ELF-1 (cell line): ENCODE data around the gene TMBIM1.
"Not testable (repeated sequence)": the region's sequence is repeated elsewhere in the genome, so short reads cannot be mapped to it uniquely, and the experiment has no call there.

Source experiments
- DNase-seq: peaks from one replicate; pipeline ENCODE4 v3.0.0-alpha.2; 2016; ENCODE audit warnings: low read depth, low spot score

The TMBIM1 gene

DNA sequence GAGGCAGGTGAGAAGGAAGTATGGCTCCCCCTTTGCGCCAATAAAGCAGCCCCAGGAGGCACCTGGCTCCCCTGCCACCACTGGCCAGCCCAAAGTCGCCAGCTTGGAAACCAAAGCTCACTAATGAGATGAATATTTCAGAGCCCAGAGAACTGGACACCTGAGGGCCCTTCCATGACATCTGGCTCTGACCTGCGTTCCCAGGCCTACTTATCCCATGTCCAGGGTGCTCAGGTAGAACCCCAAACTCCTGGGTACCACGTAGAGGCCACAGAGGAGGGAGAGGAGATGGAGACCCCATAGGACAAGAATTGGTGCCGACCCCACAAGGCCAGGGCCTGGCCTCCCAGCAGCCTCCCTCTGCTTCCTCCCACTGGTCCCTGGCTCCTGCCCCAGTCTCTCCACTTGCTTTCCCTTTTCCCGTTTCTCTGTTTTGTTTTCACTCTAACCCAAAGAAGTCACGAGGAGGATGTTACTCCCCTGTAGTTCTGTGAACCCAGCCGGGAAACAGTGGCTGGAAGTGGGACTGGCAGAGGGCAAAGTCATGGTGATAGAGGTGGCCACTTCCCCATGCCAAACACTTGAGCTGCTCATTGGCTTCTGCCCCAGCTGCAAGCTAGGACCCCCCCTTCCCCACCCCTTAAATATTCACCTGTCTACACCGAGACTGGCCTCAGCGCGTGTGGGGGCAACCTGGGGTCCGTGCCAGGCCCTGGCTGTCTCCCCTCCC is 820 bp downstream of the TMBIM1 start:
- no peak for DNase-seq

DNA sequence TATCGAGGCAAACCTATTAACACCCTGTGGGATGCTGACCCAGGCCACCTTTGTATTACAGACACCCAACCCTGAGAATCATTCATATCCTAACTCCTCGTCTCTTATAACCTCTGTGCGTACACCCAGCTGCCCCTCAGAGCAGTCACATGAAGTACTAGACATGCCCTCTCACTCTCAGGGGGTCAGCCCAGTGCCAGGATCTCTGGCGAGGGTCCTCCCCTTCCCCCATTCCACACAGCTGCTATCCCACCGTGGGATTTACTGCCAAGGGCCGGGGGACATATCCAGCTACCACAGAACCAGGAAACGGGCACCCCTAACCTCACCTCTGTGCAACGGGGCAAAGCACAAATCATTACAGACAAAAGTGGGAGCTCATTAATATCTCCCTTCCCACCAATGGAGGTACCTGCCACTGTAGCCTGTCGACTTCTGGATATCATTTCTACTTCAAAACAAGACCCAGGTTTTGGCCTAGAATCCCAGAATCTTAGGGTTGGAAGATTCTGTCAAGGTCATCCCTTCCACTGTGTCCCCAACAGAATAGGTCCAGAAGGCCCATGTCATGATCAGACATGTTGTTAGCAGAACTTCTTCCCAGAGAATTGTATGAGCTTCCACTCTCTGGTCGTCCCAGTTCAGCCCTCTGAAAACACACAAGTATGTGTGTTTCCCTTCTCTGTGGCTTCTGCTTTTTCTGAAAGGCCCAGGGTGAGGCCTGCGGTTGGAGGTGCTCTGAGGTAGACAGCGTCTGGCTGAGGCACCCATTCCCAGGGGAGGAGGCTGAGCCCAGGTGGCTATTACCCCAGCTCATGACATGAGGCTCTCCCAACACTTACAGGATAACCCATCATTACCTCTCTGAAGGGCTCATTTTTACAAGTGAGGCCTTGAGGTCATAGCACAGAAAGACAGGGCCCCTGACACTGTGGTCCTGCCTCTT is 1.7 kb downstream of the TMBIM1 start:
- no peak for DNase-seq

DNA sequence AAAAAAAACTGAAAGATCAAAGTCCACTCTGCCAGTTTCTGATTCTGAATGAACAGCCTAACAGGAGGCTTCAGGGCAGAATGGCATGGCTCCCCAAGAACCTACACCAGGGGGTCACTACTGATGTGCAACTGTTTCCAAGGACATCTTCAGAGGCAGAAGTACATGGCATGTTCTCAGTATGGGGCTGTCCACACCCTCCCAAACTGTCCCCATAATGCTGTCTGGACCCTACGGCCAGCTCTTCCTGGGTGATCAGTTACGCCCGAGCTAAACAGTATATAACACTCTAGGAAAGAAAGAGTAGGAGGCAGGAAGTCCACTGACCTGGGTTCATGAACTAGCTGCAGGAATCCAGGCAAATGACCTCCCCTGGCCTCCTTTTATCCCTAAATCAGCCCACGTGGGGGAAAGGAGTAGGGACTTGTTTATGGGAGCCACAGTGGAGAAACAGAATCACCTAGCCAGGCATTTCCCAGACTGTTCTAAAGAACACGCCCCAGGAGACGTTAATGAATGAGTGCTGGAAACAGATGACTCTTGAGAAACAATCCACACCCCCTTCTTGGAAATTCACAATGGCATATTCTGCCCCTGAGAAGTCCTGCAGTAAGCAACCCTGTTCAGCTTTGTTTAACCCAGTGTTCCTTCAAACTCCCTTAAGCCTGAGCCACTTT is 2.5 kb downstream of the TMBIM1 start:
- DNase-seq, result no peak

DNA sequence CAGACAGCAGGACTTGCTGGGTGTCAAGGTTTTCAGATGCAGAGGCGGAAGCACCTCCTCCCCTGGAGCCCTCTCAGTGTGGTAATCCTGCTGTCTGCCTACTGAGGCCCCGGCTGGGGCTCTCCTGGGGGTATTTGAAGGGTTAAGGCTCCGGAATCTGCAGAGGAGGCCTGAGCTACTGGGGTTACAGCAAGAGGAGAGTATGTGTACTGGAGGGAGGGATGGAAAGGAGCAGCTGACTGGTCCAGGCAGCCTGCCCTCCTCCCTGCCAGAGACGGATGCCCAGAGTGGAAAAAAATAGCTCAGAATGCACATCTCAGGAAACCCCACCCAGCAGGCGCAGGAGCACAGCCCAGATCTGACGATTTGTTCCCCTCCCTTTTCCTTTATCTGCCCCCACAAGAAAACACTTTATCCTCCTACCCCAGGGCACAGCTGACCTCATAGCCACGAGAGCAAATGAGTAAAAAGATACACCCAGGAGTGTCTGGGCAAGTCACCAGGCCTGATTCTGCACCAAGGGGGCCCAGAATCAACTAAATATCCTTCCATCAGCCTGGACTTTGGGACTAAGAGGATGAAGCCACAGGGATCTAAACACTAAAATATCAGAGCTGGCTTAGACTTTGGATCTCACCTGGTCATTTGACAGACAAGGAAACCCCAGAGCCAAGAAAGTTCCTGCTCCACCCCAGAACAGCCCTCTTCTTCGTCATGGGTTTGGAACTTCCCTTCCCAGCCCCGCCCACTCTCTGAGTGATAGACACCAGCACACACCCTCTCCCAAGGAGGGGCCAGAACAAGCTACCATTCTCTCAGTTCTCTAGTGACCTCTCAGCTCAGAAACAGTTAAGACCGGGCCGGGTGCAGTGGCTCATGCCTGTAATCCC is 5.5 kb downstream of the TMBIM1 start:
- DNase-seq, result peak; percentile 94

DNA sequence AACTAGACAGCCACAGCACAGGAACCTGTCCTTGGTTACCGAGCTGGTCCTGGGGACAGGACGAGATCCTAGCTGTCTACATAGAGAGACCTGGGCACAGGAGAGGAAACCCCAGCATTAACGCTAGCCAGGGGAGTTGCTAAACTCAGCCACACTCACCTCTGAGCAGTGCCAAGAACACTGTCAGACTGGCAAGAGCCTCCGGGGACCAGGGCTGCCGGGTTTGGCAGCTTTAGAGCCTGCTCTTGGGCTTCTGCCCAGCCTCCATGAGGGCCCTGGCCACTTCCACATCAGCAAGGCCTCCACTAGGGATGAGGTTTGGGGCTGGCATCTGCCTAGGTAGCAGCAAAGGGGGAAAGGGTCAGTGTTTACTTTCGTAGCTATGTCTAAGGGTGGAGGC is 6.7 kb downstream of the TMBIM1 start:
- DNase-seq, result no peak

DNA sequence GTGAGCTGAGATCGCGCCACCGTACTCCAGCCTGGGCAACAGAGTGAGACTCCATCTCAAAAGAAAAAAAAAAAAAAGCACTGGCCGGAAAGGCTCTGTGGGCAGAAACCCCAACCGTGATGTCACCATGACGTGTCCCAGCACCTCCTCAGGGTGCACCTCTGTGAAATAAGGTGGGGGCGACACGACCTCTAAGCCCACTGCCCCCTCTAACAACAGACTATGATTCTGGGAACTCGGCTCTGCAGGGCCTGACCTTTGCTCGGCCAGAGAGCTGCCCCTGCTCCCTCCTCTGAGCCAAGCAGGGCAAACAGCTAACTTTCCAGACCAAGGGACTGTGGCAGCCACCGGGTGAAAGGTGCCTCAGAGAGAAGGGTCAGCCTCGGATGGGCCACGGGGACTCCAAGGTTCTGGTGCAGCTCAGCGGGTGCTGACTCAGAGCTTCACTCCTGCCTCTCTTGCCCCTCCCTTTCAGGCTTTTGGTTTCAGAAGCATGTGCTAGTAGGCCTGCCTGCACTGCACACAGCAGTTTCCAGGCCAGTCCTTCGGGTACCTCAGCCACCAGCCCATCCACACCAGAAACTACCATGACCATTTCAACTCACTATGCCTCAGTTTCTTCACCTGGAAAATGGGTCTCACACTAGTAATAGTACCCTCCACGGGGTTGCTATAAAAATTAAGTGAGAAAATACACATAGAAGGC is 8.0 kb downstream of the TMBIM1 start:
- peak; percentile 53 for DNase-seq

DNA sequence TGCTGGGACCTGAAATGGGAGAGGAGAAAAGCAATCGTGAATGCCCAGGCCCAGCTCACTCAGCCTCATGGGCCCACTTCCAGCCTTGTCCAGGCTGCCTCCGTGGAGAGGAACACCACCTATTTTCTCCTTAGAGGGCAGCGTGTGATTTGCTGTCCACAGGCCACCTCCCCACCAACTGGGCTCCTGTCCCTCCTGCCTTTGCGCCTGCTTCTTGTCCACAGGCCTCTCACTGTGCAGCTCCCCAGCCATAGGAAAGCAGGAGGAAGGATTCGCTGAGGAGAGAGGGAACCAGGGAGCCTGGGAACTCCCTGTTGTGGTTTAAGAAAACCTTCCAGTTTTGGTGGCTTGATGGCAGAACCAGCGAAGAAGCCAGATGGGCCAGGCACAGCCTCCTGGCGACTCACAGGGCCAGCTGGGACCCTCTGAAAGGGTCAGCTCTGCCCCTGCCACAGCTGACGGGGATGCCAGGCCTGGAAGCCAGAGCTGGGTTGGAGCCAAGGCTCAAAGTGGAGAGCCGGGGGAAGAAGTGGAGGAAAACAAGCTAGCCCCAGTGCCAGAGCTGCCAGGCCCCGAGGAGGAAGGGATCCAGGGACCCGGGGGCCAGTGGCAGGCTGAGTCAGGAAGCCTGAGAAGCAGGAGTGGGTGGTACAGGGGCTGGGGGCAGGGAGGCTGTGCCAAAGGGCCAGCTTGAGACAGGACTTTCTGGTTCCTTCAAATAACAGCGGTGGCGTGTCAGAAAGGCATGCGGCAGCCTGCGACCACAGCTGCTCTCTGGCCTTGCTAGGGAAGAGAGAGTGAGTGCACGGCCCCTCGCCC is 9.9 kb downstream of the TMBIM1 start:
- DNase-seq, result peak; percentile 80

DNA sequence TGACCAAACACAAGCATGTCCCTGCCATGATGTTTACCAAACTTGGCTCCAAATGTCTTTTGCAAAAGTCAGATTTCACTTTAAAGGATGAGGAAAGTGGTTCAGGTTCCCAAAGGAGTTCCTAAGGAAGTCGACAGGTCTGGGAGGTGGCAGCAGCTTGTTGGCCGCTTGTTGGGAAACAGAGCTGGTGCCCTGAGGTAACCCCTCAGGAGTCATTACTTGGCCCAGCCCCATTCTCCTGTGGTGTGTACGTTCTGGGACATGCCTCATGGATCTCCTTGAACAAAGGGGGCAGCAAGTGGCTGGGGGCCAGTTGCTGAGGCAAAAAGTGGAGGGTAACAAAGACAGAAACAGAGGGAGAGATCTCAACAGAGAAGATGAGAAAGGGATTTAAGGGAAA is 10.9 kb downstream of the TMBIM1 start:
- DNase-seq, result no peak

DNA sequence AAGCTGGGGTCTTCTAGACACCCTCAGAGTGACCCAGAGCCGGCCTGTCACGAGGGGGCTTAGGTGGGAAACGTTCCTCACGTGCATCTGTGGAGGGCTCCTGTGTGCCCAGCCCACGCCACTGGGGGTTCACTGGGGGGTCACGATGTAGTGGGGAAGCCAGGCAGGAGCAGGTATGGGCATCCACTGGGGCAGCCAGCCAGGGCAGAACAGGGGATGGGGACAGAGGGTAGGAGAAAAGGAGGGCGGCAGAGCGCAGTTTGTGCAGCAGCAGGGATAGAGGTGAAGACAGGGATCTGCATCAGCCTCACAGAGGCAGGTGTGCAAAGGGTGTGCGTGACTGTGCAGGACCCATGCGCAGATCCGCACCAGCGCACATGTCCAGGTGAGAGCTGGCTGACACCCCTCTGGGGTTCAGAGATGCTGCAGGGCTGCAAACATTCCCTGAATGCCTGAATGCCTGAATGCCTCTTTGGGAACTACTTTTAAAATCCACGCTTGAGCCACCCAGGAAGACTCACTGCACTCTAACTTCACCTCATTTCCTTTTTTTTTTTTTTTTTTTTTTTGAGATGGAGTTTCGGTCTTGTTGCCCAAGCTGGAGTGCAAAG is 11.9 kb downstream of the TMBIM1 start:
- no peak for DNase-seq

DNA sequence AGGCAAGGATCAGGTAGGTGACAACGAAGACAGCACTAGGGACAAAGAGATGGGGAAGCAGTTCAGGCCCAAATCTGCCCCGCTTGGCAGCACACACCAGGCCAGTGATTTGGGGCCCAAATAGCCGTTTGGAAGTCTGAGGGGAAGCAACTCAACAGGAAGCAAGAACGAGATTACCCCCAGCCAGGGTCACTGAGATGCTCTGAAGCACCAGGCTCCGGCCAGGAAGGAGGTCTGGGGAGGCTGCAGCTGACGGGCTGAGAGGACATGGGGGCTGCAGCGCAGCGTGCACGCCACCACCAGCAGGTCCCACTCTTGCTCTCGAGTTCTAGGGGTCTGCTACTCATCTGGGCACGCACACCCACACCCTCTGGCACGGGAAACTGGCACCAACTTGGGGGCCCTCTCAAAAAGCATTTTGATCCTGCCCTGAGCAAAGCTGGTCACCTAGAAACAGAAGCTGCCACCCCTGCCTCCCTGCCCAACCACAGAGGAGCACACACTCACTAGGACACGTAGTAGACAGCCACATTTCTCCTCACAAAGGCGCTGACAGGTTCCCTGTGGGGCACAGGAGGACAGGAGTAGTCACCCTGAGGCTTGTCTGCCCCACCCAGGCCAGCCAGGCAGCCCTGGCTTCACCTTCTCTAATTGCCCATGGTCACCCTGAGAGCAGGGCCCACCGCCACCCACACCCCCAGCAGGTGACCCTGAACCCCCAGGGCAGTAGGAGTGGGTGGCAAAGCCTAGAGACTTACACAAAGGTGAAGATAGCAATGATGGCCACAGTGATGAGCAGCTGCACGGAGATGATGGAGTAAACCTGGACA is 13.6 kb downstream of the TMBIM1 start:
- DNase-seq, result no peak

DNA sequence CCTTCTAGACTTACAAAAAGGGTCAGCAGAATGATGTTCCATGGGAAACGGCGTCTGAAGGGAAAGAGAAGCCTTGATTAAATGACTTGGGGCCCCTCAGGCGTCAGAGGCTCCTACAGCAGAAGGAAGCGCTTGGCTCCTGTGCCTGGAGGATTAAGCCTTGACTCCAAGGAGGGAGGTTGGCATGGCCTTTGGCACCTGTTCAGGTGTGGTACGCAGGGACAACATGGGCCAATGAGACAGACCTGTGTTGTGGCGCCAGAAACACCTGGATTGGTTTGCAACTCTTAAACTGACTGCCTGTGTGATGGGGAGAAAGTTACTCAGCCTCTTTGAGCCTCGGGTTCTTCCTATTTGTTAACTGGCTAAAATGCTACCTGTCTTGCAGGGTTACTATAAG is 14.4 kb downstream of the TMBIM1 start:
- DNase-seq, result no peak

DNA sequence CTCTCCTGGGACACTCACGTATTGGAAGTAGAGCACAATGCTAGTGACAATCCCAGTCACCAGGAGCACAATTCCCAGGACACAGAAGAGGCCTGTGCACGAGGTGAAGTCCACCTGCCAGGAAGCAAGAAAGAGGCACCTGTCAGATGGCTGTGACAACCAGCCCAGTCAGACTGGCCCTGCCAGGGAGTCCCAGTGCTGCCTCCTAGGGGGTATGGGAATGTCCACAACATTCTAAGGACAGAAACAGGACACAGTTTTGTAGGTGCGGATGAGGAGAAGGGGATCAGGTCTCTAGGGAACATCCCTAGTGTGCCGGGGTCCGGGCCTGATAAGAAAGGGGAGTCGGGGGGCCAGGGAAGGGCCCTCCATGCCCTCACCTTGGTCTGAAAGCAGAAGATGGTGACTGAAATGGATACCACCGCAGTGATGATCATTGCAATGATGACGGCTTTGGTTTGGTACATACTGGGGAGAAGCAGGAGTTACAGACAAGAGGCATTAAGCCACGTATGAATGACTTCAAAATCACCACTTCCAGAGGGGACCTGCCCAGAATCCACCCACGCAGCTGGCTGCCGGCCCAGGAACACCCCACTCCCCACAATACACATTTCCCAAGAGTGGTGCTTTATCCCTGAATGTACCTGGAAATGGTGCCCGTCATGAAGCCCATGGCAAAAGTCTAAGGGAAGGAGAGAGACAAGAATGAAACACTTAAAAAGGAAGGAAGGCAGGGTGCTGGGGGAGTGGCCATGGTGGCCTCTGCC is 15.1 kb downstream of the TMBIM1 start:
- no peak for DNase-seq

DNA sequence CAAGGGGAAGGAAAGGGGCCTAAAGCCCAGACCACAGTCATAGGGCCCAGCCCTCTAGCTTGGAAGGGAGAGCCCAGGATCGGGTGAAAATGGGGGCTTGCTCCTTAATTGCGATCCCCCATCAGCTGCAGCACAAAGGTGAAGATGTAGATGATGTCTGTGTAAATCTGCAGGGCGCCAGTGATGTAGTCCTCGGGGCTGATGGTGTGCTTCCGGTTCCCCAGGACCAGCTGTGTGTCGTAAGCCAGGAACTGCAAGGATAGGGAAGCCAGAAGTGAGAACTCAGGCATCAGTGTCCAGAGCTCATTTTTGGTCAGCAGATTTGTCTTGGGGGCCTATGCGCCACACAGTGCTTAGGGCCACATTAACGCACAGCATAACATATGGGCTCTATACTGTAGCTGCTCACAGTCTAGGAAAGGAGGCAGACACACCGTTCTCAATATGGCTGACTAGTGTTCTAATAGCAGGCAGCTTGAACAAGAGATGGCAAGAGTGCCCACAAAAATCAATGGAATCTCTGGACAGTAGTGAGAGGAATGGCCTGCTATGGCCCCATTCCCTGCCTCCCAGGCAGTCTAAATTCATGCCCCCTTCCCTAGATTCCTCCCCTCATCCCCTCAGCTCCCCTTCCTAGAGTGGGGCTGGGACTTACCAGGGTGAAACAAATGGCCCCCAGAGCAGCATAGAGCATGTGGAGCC is 16.8 kb downstream of the TMBIM1 start:
- no peak for DNase-seq

DNA sequence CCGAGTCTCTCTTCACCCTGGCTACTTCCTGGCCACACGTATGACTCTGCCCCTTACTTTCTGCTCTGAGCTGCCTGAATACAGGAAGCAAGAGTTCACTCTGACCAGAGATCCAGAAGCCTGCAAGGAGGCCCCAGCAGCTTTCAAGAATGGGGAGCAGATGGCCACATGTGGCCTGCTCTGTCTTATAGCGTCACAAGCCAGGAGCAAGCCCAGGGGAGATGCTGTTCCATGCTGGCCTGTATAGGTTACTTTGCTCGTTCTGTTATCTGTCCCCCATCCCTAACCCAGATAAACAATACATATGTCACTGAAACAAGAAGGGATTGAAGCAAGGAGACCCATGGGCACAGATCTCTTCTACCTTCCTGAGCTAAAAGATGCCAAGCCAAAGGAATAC is 17.7 kb downstream of the TMBIM1 start:
- DNase-seq, result no peak

DNA sequence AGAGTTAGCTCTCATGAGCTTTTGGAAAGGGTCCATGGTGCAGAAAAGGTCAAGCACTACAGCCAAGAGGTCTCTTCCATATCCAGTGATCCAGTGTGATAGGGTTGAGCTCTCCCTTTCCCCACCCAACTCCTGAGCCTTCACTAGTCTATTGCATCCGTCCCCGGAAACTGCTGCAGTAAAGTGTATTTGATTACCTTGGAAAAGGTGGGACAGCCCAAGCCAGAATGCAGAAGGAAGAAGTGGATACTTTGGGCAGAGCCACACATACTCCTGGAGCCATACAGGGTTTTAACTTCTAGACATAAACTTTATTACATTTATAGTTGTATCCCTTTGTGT is 18.4 kb downstream of the TMBIM1 start:
- no peak for DNase-seq

DNA sequence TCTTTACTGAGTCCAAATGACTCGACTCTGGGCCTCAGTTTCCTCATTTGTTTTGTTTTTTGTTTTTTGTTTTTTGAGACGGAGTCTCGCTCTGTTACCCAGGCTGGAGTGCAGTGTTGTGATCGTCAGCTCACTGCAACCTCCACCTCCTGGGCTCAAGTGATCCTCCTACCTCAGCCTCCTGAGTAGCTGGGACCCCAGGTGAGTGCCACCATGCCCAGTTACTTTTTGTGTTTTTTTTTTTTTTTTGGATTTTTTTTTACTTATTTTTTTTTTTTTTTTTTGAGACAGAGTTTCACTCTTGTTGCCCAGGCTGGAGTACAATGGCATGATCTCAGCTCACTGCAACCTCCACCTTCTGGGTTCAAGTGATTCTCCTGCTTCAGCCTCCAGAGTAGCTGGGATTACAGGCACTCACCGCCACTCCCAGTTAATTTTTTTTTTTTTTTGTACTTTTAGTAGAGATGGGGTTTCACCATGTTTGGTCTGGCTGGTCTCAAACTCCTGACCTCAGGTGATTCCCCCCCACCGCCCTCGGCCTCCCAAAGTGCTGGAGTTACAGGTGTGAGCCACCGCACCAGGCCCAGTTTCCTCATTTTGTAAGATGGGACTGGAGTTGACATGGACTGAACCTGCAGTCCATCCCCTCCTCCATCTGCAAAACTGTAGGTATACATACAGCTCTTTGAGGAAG is 18.9 kb downstream of the TMBIM1 start:
- not testable (repeated sequence) for DNase-seq
